NCI-H2107 treated with DMSO at 0.1 percent for 48 hours (cell line): ENCODE measurements around the gene TLE3.

Source experiments
- DNase-seq: peaks from one replicate; lab custom pipeline; 2025; ENCODE audit not compliant: unreplicated experiment; lab: John Stamatoyannopoulos, UW

TLE3 gene

GRCh38 chr15:70049701-70050301, 47.9 kb downstream of the TLE3 start:
- no peak for DNase-seq

GRCh38 chr15:70048578-70049514, 48.9 kb downstream of the TLE3 start:
- DNase-seq: no peak

- DNase-seq: no peak
These were observed 49.5 kb downstream of the TLE3 start for GRCh38 chr15:70048198-70048565.

GRCh38 chr15:70047386-70048197, 50.1 kb downstream of the TLE3 start:
- DNase-seq: no peak

- no peak for DNase-seq
These were observed 50.9 kb downstream of the TLE3 start for GRCh38 chr15:70046679-70047369.

- no peak for DNase-seq
These were observed 52.7 kb downstream of the TLE3 start for GRCh38 chr15:70045045-70045444.

- no peak for DNase-seq
These were observed 53.5 kb downstream of the TLE3 start for GRCh38 chr15:70044168-70044567.

- no peak for DNase-seq
These were observed 54.1 kb downstream of the TLE3 start for GRCh38 chr15:70043590-70043989.

- DNase-seq: no peak
These were observed 55.0 kb downstream of the TLE3 start for GRCh38 chr15:70042553-70043214.

GRCh38 chr15:70039917-70040316, 57.8 kb downstream of the TLE3 start:
- DNase-seq: no peak

GRCh38 chr15:70038730-70039392, 58.9 kb downstream of the TLE3 start:
- no peak for DNase-seq

- DNase-seq: no peak
These were observed 60.5 kb downstream of the TLE3 start for GRCh38 chr15:70037292-70037640.

GRCh38 chr15:70036585-70037291, 61.0 kb downstream of the TLE3 start:
- DNase-seq: no peak

- DNase-seq: no peak
These were observed 62.0 kb downstream of the TLE3 start for GRCh38 chr15:70035719-70036077.

- no peak for DNase-seq
These were observed 62.5 kb downstream of the TLE3 start for GRCh38 chr15:70035051-70035718.

- DNase-seq: no peak
These were observed 63.1 kb downstream of the TLE3 start for GRCh38 chr15:70034596-70034995.

GRCh38 chr15:70034141-70034540, 63.6 kb downstream of the TLE3 start:
- DNase-seq: no peak

GRCh38 chr15:70033529-70034140, 64.1 kb downstream of the TLE3 start:
- no peak for DNase-seq

GRCh38 chr15:70033109-70033508, 64.6 kb downstream of the TLE3 start:
- DNase-seq: no peak
